ENCODE data around the gene THSD7A.

Gene THSD7A

GRCh38 chr7:11373546-11374142 is 458.4 kb downstream of the THSD7A start:
- DNase-seq: no peak

DNA sequence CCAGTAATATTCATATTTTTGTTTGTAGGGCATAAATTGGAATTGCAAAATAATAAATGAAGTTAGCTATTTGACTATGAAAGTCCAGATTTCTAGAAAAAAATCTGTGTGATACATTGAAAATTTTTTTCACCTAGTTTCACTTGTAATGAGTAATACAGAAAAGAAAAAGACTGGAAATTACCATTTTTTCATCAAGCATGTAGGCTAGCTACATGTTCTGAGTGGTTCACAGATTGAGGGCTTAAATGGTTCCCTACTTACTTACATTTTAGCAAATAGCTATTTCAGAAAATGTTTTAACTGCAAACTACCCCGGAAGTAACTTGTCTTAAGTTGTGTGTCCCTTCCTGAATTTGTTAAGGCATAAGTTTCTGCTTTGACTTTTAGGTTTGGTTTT is 462.3 kb downstream of the THSD7A start:
- no peak for DNase-seq

- no peak for DNase-seq
Observed at GRCh38 chr7:11366118-11366517, 465.9 kb downstream of the THSD7A start.

DNA sequence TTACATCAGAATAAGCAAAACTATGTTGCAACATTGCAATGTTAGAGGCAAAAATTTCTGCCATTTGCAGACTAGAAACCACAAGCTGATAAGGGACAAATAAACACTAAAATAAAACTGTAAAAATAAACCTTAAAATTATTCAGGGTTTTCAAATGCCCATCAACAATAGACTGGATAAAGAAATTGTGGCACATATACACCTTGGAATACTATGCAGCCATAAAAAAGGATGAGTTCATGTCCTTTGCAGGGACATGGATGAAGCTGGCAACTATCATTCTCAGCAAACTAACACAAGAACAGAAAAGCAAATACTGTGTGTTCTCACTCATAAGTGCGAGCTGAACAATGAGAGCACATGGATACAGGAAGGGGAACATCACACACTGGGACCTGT is 473.4 kb downstream of the THSD7A start:
- DNase-seq: no peak

GRCh38 chr7:11355399-11356005 is 476.5 kb downstream of the THSD7A start:
- no peak for DNase-seq

- DNase-seq: no peak
Observed at GRCh38 chr7:11346302-11346701, 485.7 kb downstream of the THSD7A start.

- DNase-seq: no peak
Observed at GRCh38 chr7:11345621-11346020, 486.4 kb downstream of the THSD7A start.

- no peak for DNase-seq
Observed at GRCh38 chr7:11343818-11344413, 488.1 kb downstream of the THSD7A start.

DNA sequence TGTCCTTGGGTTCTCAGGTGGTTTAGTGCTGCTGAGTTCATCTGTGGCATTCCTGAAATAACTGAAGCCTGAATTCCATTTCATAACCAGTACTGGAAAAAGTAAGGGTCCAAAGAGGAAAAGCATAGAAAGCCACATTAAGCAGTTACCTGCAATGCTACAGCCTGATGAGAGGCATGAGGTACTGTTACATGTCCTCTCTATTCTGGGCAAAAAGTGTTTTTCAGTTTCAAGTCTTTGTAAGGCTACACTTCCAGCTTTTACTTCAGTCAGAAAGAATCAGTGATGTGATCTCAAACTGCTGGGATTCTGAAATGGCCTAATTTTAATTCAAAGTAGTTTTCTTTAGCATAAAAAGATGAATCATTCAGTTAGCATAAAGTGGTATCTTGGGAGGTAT is 488.9 kb downstream of the THSD7A start:
- DNase-seq: no peak

DNA sequence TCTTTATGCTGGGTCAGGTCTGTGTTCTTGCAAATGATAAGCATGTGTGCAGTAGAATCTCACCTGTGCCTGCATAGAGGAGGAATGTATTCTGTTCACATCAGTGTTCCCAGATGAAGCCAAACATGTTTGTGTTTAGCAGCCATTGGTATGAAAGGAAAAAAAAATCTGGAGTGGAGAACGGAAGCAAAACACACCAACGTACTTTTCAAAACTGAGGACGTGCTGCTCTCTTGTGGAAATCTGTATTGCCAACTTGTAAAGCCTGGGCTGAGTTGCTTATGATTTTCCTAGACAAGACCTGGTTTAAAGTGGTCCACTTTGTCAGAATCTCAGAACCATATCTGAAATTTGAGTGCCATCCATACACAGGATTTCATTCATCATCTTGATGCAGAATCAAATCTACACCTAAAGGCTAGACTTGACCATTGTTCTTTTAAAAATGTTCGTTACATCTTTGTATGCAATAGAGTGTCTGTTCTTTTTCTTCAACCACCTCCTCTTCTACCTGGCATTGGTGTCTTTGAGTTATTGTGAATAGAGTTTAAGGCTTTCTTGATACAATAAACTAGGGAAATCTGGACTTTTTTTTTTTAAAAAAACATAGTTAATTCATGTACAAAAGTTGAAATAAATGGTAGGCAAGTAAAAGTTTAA is 490.6 kb downstream of the THSD7A start:
- no peak for DNase-seq

- no peak for DNase-seq
Observed at GRCh38 chr7:11336432-11336831, 495.6 kb downstream of the THSD7A start.

DNA sequence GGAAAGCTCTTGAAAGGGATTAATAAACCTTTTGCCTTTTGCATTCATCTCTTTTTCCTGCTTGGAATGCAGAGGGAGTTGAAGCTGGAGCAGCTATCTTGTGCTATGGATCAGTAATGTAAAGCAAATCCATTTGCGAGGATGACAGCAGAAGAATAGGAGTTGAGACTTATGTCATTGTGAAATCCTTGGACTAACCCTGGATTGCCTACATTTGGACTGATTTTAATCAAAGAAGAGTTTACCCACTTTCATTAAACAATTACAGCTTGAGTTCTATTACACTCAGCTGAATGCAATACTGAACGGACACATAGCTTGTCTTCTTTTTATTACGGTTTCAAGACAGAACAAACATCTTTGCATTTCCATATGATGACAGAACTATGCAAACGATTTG is 496.1 kb downstream of the THSD7A start:
- DNase-seq: no peak

DNA sequence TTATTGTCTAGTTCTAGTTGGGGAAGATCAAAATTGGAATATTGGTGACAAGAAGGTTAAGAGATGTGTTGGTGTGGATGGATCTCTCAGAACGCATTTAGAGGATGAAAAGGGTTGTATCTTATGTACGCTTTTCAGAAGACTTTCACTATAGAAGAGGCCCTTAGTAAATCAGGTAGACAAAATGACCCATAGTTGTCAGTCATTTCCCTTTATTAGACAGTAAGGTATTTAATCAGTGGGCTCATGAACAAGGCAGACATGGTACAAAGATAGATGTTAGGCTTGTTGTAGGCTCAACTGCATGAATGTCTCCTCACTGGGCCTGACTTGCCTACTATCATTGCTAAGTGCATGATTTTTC is 499.2 kb downstream of the THSD7A start:
- DNase-seq: no peak

GRCh38 chr7:11332186-11332864 is 499.7 kb downstream of the THSD7A start:
- DNase-seq: no peak

GRCh38 chr7:11331128-11332102 is 500.6 kb downstream of the THSD7A start:
- DNase-seq: no peak

- DNase-seq: no peak
Observed at GRCh38 chr7:11330717-11331116, 501.3 kb downstream of the THSD7A start.

GRCh38 chr7:11330208-11330607 is 501.8 kb downstream of the THSD7A start:
- no peak for DNase-seq

DNA sequence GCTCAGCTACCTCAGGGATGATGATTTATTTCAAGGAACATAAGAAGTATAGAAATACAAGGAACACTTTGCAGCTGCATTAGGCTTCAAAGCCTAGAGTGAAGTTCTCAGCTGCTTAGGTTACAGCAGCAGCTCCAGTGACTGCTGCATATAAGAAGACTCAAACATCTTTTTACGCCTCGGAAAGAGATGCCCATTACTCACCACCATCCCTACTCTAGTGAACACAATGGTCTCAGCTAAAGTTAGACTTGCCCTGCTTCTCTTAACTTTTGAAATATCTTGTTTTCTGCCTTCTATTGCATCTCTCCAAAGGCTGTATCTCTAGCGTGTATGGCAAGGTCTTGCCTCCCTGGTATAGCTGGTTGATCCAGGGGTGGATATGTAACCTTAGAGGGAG is 502.4 kb downstream of the THSD7A start:
- DNase-seq: no peak

DNA sequence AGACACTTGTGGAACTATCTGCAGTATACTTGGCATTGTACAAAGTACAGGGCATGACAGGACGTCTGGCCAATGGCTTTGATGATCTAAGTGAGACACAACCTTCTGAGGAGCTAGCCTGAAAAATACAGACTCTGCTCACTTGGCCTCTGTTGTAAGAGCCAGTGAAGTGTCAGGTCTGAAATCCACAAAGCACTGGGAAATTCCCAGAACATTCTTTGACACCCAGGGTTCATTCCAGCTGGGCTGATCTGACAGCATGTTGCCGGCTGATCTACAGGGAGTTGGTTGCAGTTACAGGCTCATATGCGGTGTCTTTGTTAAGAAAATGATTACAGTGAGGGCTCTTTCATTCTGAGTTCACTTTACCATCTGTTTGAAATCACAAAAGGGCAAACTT is 503.7 kb downstream of the THSD7A start:
- DNase-seq: no peak

- no peak for DNase-seq
Observed at GRCh38 chr7:11327633-11328032, 504.4 kb downstream of the THSD7A start.
